NT2/D1 (cell line): ENCODE measurements around the gene CYP2E1.

ENCODE experiments used
- SUZ12 ChIP-seq: IDR thresholded peaks from 2 replicates; pipeline ENCODE4 v1.6.1; 2011; ENCODE audit not compliant: insufficient read length, insufficient read depth; ENCODE audit errors: extremely low read depth
- YY1 ChIP-seq: IDR thresholded peaks from 2 replicates; pipeline ENCODE4 v1.6.1; 2011; ENCODE audit not compliant: insufficient read length, insufficient read depth

DNA sequence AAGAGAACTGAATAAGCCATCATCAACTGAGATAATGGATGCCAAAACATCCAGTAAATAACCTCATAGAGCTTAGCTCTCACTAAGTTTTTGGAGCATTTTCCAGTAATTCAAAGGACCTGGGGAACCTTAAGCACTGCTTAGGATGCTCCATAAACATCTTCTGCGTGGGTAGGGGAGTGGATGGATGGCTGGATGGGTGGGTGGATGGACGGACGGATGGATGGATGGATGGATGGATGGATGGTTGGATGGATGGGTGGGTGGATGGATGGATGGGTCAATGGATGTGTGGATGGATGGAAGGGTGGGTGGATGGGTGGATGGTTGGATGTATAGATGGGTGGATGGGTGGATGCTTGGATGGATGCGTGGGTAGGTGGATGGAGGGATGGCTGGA lies 9.0 kb downstream of the CYP2E1 start:
- TF ChIP-seq YY1: no peak
- TF ChIP-seq SUZ12: no peak
